DOHH2 (cell line): Measurements from ENCODE around the gene ENGASE.

ENCODE experiments used
- H3F3A ChIP-seq: fragments of 200-600 bp; sonication (generic), shearing (Covaris generic); 2 replicates; pipeline ENCODE4 v1.6.0; 2016; ENCODE audit warnings: antibody characterized with exemption, mild to moderate bottlenecking; ENCODE audit not compliant: control insufficient read depth, insufficient read depth
- H3K27ac ChIP-seq: fragments of 200-600 bp; sonication (generic); 2 replicates; pipeline ENCODE4 v1.5.1; 2014; ENCODE audit warnings: low read depth, mild to moderate bottlenecking, low read length, moderate library complexity
- H3K27me3 ChIP-seq: fragments of 200-600 bp; sonication (generic); 2 replicates; pipeline ENCODE4 v1.6.1; 2014; ENCODE audit warnings: mild to moderate bottlenecking, low read length, mixed read lengths; ENCODE audit not compliant: control insufficient read depth
- H3K36me3 ChIP-seq: fragments of 200-600 bp; sonication (generic); 2 replicates; pipeline ENCODE4 v1.6.1; 2014; ENCODE audit warnings: mild to moderate bottlenecking, low read length, moderate library complexity, mixed read lengths; ENCODE audit not compliant: control insufficient read depth
- H3K4me1 ChIP-seq: fragments of 200-600 bp; sonication (generic); 2 replicates; pipeline ENCODE4 v1.6.1; 2014; ENCODE audit warnings: mild to moderate bottlenecking, low read length, mixed read lengths; ENCODE audit not compliant: control insufficient read depth
- H3K4me2 ChIP-seq: fragments of 200-600 bp; sonication (generic); 2 replicates; pipeline ENCODE4 v1.6.0; 2014; ENCODE audit warnings: mild to moderate bottlenecking, low read length, moderate library complexity
- H3K4me3 ChIP-seq: fragments of 200-600 bp; sonication (generic); 2 replicates; pipeline ENCODE4 v1.5.1; 2014; ENCODE audit warnings: mild to moderate bottlenecking, low read length, mixed read lengths
- H3K79me2 ChIP-seq: fragments of 200-600 bp; sonication (generic); 2 replicates; pipeline ENCODE4 v1.6.1; 2014; ENCODE audit warnings: mild to moderate bottlenecking, low read length, mixed read lengths; ENCODE audit not compliant: control insufficient read depth
- H3K9me2 ChIP-seq: fragments of 200-600 bp; sonication (generic); replicated peaks from 2 replicates; pipeline ENCODE4 v1.6.1; 2014; ENCODE audit warnings: mild to moderate bottlenecking, low read length, mixed read lengths; ENCODE audit not compliant: control insufficient read depth
- H3K9me3 ChIP-seq: fragments of 200-600 bp; sonication (generic); 2 replicates; pipeline ENCODE4 v1.6.1; 2014; ENCODE audit warnings: antibody characterized with exemption, low read length, mixed read lengths; ENCODE audit not compliant: control insufficient read depth, insufficient read depth
- H4K20me1 ChIP-seq: fragments of 200-600 bp; sonication (generic); 2 replicates; pipeline ENCODE4 v1.6.0; 2014; ENCODE audit warnings: low read depth, mild to moderate bottlenecking, antibody characterized with exemption, low read length, moderate library complexity; ENCODE audit not compliant: control insufficient read depth, insufficient read depth
- CTCF ChIP-seq: fragments of 200-600 bp; sonication (generic); IDR thresholded peaks from one replicate; pipeline ENCODE4 v1.5.1; 2014; ENCODE audit warnings: antibody characterized with exemption, mild to moderate bottlenecking, low read depth, low read length; ENCODE audit not compliant: poor library complexity, severe bottlenecking
- EZH2phosphoT487 ChIP-seq: fragments of 200-600 bp; sonication (generic); IDR thresholded peaks from 2 replicates; pipeline ENCODE4 v1.6.1; 2017; ENCODE audit warnings: borderline replicate concordance, mild to moderate bottlenecking, antibody characterized with exemption, low read length, moderate library complexity, mixed read lengths

The ENGASE gene

DNA sequence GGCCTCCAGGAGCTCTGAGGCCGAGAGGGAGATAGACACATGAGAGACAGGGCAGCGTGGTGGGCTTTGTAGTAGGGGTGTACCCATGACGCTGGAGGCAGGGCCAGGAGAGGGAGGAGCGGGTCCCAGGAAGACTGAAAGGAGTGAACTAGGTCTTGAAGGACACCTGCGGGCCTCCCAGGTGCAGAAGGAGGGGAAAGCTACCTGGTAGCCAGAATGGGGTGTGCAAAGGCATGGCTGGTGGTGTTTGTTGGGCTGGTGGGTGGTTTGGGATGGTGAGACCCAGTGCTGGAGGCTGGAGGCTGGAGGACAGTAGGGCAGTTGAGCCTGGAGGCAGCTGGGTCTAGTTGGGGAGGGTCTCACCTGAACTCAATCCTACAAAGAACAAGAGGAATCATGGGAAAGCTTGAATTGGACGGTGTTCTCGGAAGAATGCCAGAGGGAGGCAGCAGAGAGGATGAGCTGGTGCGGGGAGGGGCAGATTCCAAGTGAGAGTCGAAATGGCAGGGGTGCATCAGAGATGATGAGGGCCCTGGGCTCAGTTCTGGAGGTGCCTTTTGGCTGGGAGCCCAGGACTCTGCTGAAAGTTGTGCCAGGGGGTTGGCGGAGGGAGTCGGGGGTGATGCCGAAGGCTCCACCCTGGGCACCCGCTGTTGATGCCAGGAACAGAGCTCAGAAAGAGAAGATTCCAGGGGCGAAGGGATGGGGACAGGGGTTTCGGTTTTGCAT lies 29.5 kb upstream of the ENGASE start:
- Histone ChIP-seq H3K27ac (no peak overlapping the region), H3K27me3 (no peaks in the 10 kb centered on the region), H3K79me2 (no peaks in the 10 kb centered on the region)

GRCh38 chr17:79045842-79046196 lies 28.8 kb upstream of the ENGASE start:
- no peaks in the 10 kb centered on the region for H3K9me2 ChIP-seq
- H3K27ac ChIP-seq: no peak overlapping the region
- no peaks in the 10 kb centered on the region for H4K20me1 ChIP-seq
- no peak overlapping the region for H3K4me3 ChIP-seq
- no peaks in the 10 kb centered on the region for H3K36me3 ChIP-seq
- H3K79me2 ChIP-seq: no peaks in the 10 kb centered on the region
- H3K9me3 ChIP-seq: no peaks in the 10 kb centered on the region
- 0 out of 2 replicates have a peak, but pooled peaks cover 2% of the 10 kb centered on the region for H3F3A ChIP-seq
- no peak overlapping the region for H3K4me2 ChIP-seq
- H3K4me1 ChIP-seq: no peaks in the 10 kb centered on the region
- TF ChIP-seq EZH2phosphoT487 (no peak), CTCF (peak; percentile 89)
- no peaks in the 10 kb centered on the region for H3K27me3 ChIP-seq

More for the DNA sequence above, 29.5 kb upstream of the ENGASE start:
- Histone ChIP-seq H4K20me1 (no peaks in the 10 kb centered on the region), H3K4me3 (no peak overlapping the region), H3K4me1 (no peaks in the 10 kb centered on the region), H3K36me3 (no peaks in the 10 kb centered on the region), H3K9me2 (no peaks in the 10 kb centered on the region), H3K4me2 (no peak overlapping the region), H3F3A (0 out of 2 replicates have a peak, but pooled peaks cover 2% of the 10 kb centered on the region), H3K9me3 (no peaks in the 10 kb centered on the region)
- TF ChIP-seq EZH2phosphoT487 (no peak), CTCF (no peak)

DNA sequence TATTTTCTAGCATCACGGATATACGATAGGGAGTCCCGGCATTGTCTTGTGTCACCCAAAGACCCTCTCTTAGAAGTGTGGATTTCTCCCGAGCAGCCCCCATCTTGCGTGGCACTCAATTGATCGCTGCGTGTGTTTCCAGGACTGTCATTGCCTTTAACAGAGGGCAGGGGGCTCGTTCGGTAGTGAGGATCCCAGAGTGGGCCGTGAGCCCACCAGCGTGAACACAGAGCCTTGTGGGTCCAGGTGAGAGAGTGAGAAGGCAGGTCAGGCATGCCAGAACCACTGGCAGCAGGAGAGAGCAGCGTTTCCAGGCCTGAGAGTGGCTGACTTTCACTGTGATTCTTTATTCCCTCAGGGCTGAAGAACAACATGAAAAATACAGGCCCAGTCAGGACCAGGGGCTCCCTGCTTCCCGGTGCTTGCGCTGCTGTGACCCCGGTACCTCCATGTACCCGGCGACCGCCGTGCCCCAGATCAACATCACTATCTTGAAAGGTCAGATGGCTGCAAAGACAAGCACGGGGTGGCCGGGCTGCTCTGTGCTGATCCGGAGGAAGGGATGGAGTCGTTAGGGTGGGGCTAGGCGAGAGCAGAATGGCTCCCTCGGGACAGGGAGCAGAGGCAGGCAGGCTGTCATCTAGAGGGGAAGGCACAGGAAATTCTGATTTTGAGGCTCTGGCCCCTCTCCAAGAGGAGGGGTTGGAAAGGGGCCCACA lies 28.3 kb upstream of the ENGASE start:
- Histone ChIP-seq H3F3A (0 out of 2 replicates have a peak, but pooled peaks cover 2% of the 10 kb centered on the region), H3K4me1 (no peaks in the 10 kb centered on the region), H3K27me3 (no peaks in the 10 kb centered on the region), H3K27ac (no peak overlapping the region), H3K9me3 (no peaks in the 10 kb centered on the region), H3K36me3 (no peaks in the 10 kb centered on the region), H3K4me3 (no peak overlapping the region), H3K9me2 (no peaks in the 10 kb centered on the region), H3K4me2 (no peak overlapping the region), H3K79me2 (no peaks in the 10 kb centered on the region), H4K20me1 (no peaks in the 10 kb centered on the region)
- TF ChIP-seq EZH2phosphoT487 (no peak), CTCF (no peak)
